Caco-2 (cell line): ENCODE data around the gene SDE2. TPM values are rescaled to one million over a fixed set of nuclear protein-coding genes. Genes with fewer than 3 reads are reported as not detected.

Experiments used
- BruUV-seq: library from RNA; stranded (reverse); fragments of 400-500 nt; replicated peaks from 2 replicates; lab custom pipeline; 2021; lab: Mats Ljungman, UMichigan
- CTCF ChIA-PET: fragments of 300-600 bp; sonication (Branson Sonifier 250); formaldehyde crosslinking; loops from one replicate; lab custom pipeline; 2022; ENCODE audit warnings: antibody characterized with exemption; lab: Charles Lee
- POLR2A ChIA-PET: fragments of 300-600 bp; sonication (Branson Sonifier 250); formaldehyde crosslinking; loops from one replicate; lab custom pipeline; 2022; ENCODE audit warnings: antibody characterized with exemption; lab: Charles Lee
- DNase-seq, 2 experiments: peaks; one replicate each; pipeline versions ENCODE4 v3.0.0 to v3.0.0-alpha.2; 2020 to 2022
- H3K27me3 ChIP-seq: replicated peaks from 2 replicates; pipeline ENCODE4 v1.6.0; 2011; ENCODE audit warnings: low read length; ENCODE audit not compliant: control insufficient read depth, insufficient read depth
- H3K36me3 ChIP-seq: 2 replicates; pipeline ENCODE4 v1.5.1; 2011; ENCODE audit warnings: low read length; ENCODE audit not compliant: control insufficient read depth, insufficient read depth
- H3K4me1 ChIP-seq: fragments of 250-450 bp; sonication (Bioruptor Pico); 2 replicates; pipeline ENCODE4 v1.5.1; 2020; ENCODE audit warnings: mild to moderate bottlenecking
- H3K4me3 ChIP-seq: 2 replicates; pipeline ENCODE4 v1.5.1; 2011; ENCODE audit warnings: low read depth, mild to moderate bottlenecking, control low read depth, low read length
- H3K9me3 ChIP-seq: fragments of 250-450 bp; sonication (Bioruptor Pico); 2 replicates; pipeline ENCODE4 v1.5.1; 2020; ENCODE audit warnings: mild to moderate bottlenecking, moderate library complexity
- H3K27ac Mint-ChIP-seq: one replicate; pipeline ENCODE4 v1.8.0; 2022; ENCODE audit warnings: mixed read lengths; ENCODE audit not compliant: unreplicated experiment
- H3K27me3 Mint-ChIP-seq: one replicate; pipeline ENCODE4 v1.8.0; 2022; ENCODE audit warnings: mixed read lengths; ENCODE audit not compliant: insufficient read depth, unreplicated experiment
- H3K36me3 Mint-ChIP-seq: one replicate; pipeline ENCODE4 v1.8.0; 2022; ENCODE audit warnings: mild to moderate bottlenecking, mixed read lengths; ENCODE audit not compliant: insufficient read depth, unreplicated experiment
- H3K4me1 Mint-ChIP-seq: one replicate; pipeline ENCODE4 v1.8.0; 2022; ENCODE audit warnings: low read depth, mixed read lengths; ENCODE audit not compliant: unreplicated experiment
- H3K4me3 Mint-ChIP-seq: one replicate; pipeline ENCODE4 v1.8.0; 2022; ENCODE audit warnings: mild to moderate bottlenecking, moderate library complexity, mixed read lengths; ENCODE audit not compliant: unreplicated experiment
- H3K9me3 Mint-ChIP-seq: one replicate; pipeline ENCODE4 v1.8.0; 2022; ENCODE audit warnings: mixed read lengths; ENCODE audit not compliant: unreplicated experiment
- CTCF ChIP-seq, 2 experiments: fragments of 200-600 bp in 1 of 2; IDR thresholded peaks; 1 replicate in 1 of 2; 2 replicates in 1 of 2; pipeline versions ENCODE4 v1.5.1 to v1.8.0; 2011 to 2022; ENCODE audit warnings: antibody characterized with exemption in 1 of 2, control low read depth in 1 of 2, inconsistent platforms in 1 of 2, low read depth in 1 of 2, low read length in 1 of 2, mild to moderate bottlenecking in 1 of 2, moderate library complexity in 1 of 2; ENCODE audit not compliant: insufficient read depth in 1 of 2, severe bottlenecking in 1 of 2, unreplicated experiment in 1 of 2
- intact Hi-C: fragments of 100-400 bp; cut with micrococcal nuclease; formaldehyde crosslinking; loops from one replicate; pipeline ENCODE4 v1.10.0; 2022; ENCODE audit not compliant: unreplicated experiment
- total RNA-seq: library from RNA; stranded (reverse); gene quantifications from 2 replicates; pipeline ENCODE4 v1.2.3, GENCODE V29; 2022

Gene SDE2
- total RNA-seq, 1 experiment from 2014 or later = 18.6 TPM

GRCh38 chr1:226033991-226034390, 34.8 kb upstream of the SDE2 start:
- H3K4me3 Mint-ChIP-seq = no peak overlapping the region
- Histone ChIP-seq H3K4me1 (peaks cover 9% of the 10 kb centered on the region), H3K36me3 (no peaks in the 10 kb centered on the region), H3K27me3 (no peaks in the 10 kb centered on the region), H3K9me3 (no peaks in the 10 kb centered on the region), H3K4me3 (no peak overlapping the region)
- intact Hi-C loops = no loop called here
- no peaks in the 10 kb centered on the region for H3K36me3 Mint-ChIP-seq
- ChIA-PET CTCF (no interaction called here), POLR2A (interaction anchor here (1.4 kb wide), 1 partner anchor 29 kb away, joined by 5 read pairs; the partner anchor contains the start of gene H3-3A)
- BruUV-seq = no TSS peak
- no peak overlapping the region for H3K27ac Mint-ChIP-seq
- H3K4me1 Mint-ChIP-seq = no peaks in the 10 kb centered on the region
- no peak for TF ChIP-seq CTCF (IDR thresholded peaks at IDR 0.05; ENCODE audit: insufficient read depth in 1 of 2, low read depth in 1 of 2, low read length in 1 of 2, severe bottlenecking in 1 of 2, unreplicated experiment in 1 of 2)
- H3K9me3 Mint-ChIP-seq = no peaks in the 10 kb centered on the region
- H3K27me3 Mint-ChIP-seq = no peaks in the 10 kb centered on the region
- DNase-seq = no peak

- Mint-ChIP-seq H3K9me3 (no peaks in the 10 kb centered on the region), H3K27me3 (no peaks in the 10 kb centered on the region), H3K4me3 (no peak overlapping the region), H3K4me1 (no peaks in the 10 kb centered on the region), H3K36me3 (no peaks in the 10 kb centered on the region), H3K27ac (no peak overlapping the region)
- CTCF ChIA-PET = no interaction called here
- Histone ChIP-seq H3K4me1 (peaks cover 13% of the 10 kb centered on the region), H3K36me3 (no peaks in the 10 kb centered on the region), H3K27me3 (no peaks in the 10 kb centered on the region), H3K9me3 (no peaks in the 10 kb centered on the region), H3K4me3 (no peak overlapping the region)
- no peak for TF ChIP-seq CTCF (IDR thresholded peaks at IDR 0.05; ENCODE audit: insufficient read depth in 1 of 2, low read depth in 1 of 2, low read length in 1 of 2, severe bottlenecking in 1 of 2, unreplicated experiment in 1 of 2)
- POLR2A ChIA-PET = interaction anchor here (1.4 kb wide), 1 partner anchor 29 kb away, joined by 5 read pairs; the partner anchor contains the start of gene H3-3A
- DNase-seq = no peak
- intact Hi-C loops = no loop called here
- BruUV-seq = no TSS peak
Measured at GRCh38 chr1:226033582-226033981, 34.4 kb upstream of the SDE2 start.

GRCh38 chr1:226029568-226030225, 30.6 kb upstream of the SDE2 start:
- BruUV-seq = no TSS peak
- no peak overlapping the region for H3K4me3 ChIP-seq
- no peaks in the 10 kb centered on the region for H3K27me3 ChIP-seq
- intact Hi-C loops = no loop called here
- H3K9me3 ChIP-seq = no peaks in the 10 kb centered on the region
- no peaks in the 10 kb centered on the region for H3K36me3 ChIP-seq
- ChIA-PET POLR2A (interaction anchor here (1.4 kb wide), 1 partner anchor 33 kb away, joined by 12 read pairs; the partner anchor contains the start of gene H3-3A), CTCF (interaction anchor here (0.7 kb wide), 2 partner anchors 53 to 579 kb away, joined by 3 read pairs; no protein-coding TSS in a partner anchor)
- H3K27ac Mint-ChIP-seq = peak overlapping the region; percentile 66
- no peak for DNase-seq
- no peaks in the 10 kb centered on the region for H3K9me3 Mint-ChIP-seq
- H3K36me3 Mint-ChIP-seq = no peaks in the 10 kb centered on the region
- H3K4me3 Mint-ChIP-seq = no peak overlapping the region
- no peaks in the 10 kb centered on the region for H3K4me1 Mint-ChIP-seq
- no peaks in the 10 kb centered on the region for H3K27me3 Mint-ChIP-seq
- TF ChIP-seq CTCF (IDR thresholded peaks at IDR 0.05; ENCODE audit: insufficient read depth in 1 of 2, low read depth in 1 of 2, low read length in 1 of 2, severe bottlenecking in 1 of 2, unreplicated experiment in 1 of 2) = no peak
- H3K4me1 ChIP-seq = peaks cover 17% of the 10 kb centered on the region
